Fibroblast of skin of right biceps (primary cell): ENCODE results near the gene OSBPL8.

ENCODE experiments used
- DNase-seq: peaks from one replicate; pipeline ENCODE4 v3.0.0-alpha.2; 2013

OSBPL8 gene

DNA sequence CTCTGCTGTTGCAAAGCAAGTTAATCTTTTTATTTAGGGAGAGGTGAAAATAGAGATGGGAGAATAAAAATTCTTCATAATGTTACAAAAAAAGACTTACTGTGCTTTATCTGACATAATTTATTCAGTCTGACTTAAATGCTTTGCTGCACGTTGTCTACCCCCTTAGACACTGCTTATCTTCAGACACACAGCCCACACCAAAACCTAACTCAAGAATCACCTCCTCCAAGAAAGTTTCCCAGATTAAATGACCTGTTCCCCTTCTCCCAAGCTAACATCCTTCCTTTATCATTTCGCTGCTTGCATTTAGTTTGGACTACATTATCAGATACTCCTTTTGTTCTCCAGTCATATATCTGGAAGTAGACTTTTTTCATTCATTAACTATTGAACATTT, 3.8 kb downstream of the OSBPL8 start:
- no peak for DNase-seq

DNA sequence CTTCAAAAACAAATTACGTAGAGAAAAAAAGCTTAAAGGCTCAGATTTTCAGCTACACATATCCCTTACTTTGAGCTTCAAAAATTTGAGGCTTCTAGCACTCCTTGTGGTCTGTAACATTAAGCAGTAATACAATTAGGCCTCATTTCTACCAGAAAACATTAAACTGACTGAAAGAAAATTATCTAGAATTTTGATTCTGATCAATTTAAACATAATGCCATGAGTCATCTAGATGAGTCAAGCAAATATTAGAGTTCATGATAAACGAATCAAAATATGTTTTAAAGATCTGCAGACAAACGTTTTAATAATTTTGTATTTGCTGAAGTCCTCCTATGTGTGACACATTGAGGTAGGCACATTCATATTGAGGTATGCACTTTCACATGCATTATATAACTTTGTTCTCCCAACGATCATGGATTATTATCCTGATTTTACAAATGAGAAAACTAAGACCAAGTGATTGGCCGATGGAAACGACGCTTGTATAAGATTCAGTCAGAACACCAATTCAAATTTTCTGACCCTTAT, 4.3 kb downstream of the OSBPL8 start:
- DNase-seq = no peak

DNA sequence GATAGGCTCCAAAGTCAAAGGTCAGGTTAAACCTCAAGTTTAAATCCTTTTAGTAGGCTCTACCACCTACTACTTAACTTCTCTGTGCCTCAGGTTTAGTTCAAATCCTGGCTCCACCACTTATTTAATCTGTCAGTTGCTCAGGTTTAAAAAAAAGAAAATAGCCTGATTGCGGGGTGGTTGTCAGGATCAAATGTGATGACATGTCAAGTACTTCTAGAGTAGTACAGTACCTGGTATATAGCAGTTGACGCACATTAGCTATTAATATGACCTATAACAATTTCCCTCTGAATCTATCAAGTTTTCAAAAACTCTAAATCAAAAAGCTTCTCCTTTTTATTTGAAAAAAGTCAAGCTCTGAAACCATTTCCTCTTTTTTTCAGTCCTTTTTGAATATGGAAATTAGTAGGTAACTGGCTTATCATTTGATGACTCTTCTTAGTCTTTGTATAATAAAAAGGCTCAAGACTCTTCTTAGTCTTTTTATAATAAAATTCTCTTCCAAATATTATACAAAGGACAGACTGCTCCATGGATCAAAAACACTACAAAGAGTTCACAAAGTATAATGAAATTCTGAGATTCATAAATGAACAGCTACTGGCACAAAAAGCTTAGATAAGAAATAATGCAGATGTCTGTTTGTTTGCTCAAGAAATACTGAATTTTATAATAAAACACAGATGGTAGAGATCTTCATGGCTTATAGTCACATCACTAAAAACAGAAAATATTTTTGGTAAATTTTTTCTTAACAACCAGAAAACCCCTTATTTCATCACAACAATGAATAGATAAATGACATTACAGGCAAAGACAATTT, 5.0 kb downstream of the OSBPL8 start:
- no peak for DNase-seq

DNA sequence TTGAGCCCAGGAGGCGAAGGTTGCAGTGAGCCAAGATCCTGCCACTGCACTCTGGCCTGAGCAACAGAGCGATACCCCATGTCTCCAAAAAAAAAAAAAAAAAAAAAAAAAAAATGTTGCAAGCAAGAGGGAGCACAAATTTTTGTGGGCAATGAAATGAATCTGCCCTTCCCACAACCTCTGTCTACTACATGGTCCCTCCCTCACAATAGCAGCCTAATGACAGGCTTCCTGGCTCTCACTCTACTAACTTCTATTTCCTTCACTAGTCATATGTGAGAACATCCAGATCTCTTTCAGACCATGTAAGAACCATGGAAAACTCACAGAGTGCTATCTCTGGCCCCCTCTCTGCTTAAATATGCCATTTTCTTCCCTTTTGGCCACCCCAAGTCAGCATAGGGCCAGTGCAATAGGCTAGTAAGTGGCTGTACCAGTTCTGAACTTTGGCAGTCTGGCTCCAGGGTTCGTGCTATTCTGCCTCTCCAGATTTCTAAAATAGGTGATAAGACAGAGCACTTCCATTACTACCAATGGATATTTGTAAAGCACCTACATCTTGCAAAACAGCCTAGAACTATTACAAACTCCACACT, 7.1 kb downstream of the OSBPL8 start:
- peak; percentile 56 for DNase-seq

DNA sequence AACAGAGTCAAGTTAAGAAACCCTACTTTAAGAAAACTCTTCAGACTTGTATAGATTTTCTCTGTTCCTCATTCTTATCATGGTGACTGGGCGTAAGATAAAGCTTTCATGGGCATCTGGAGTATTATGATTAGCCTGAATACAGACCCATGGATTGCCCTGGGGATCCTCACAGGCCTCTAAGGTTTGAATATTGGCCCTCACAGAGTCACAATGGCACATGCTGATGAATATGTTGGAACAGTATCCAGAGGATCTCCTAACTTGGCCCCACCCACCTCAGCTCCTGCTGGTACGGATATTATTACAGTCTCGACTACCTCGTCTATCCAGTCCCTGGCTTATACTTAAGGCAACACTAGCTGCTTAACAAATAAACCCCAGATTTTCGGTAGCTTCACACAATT, 8.1 kb downstream of the OSBPL8 start:
- DNase-seq = no peak

DNA sequence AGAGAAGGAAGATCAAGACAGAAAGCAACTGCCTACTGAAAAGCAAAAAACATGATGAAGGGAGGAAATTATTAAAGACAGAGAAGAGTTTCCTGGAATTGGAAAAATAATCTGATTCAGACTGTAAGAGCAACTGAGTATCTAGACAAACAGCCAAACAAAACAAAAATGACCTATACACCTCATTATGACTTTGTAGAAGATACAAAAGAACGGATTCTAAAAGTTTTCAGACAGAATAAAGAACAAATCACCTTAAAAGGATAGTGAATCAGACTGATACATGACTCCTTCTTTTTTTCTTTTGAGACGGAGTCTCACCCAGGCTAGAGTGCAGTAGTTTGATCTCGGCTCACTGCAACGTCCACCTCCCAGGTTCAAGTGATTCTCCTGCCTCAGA, 10.4 kb downstream of the OSBPL8 start:
- DNase-seq = no peak

DNA sequence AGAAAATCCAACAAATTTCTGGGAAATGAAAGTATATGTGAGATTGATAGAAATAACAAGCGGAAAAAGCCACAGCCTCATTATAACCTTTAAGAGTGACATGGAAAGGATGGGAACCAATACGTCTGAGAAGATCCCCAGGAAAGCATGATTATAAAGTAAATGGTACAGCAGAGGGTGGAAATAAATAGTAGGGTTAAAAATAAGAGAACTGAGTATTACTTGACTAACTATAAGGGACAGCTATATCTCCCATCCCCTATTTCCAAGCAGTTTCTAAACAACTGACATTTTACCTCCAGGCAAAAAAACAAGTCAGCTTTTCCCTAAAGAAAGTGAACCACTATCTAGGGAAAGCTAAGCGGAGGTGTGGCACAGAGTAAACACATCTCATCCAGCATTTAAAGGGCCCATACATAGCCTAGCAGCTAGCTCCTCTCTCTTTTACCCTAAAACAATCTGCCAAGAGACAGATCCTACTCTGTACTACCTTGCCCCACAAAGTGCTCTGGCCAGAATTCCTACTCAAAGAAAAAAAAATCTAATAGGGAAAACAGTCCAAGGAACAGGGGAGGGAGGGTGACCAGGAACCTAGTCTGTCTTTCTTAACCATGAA, 11.2 kb downstream of the OSBPL8 start:
- DNase-seq = no peak

DNA sequence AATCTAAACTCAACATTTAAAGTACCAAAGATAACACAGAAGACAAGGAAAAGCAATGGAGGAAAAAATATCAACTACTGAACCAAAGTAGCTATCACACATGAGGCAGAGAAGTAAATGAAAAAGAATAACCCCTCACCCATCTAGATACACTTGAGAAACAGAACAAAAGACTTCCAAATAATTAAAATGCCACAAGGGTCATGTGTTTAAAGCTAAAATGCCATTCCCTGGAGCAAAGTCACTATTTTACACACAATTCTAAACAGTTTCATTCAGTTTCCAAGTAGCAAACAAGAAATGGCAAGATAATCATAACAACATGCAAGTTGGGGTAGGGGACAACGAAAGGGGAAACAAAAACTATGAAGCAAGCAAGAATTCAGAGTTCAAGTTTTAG, 12.0 kb downstream of the OSBPL8 start:
- DNase-seq = no peak

DNA sequence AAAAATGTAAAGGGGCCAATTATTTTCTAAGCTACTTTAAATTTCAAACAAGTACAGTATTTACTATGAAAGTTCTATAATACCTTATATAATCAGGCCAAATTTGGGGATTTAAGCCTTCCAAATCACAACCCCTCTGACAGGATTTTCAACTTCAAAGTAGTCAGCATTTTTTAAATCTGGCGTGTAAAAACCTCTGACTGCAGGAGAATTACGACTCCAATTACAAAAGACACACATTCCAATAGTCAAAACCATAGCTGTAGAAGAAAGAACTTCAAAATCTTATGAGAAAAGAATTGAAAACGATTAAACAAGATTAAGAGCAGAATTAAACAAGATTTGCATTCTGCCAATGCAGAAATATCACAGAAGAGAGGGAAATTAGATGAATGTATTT, 12.7 kb downstream of the OSBPL8 start:
- no peak for DNase-seq

DNA sequence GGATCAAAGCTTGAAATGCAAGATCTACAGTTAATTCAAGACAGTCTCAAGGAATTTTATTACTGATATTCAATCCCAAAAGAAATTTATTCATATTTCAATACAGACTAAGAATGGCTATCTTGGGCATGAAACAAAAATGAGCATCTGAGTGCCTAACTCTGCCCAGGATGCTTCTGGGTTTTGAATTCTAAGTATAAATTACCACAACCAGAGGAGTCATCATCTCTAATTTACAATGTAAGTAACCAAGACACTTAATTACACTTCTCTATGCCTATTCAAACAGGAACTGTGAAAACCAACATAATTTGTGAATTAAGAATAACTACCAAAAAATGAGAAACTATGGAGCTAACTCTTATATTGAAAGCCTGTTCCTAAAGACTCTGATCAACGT, 14.1 kb downstream of the OSBPL8 start:
- no peak for DNase-seq

DNA sequence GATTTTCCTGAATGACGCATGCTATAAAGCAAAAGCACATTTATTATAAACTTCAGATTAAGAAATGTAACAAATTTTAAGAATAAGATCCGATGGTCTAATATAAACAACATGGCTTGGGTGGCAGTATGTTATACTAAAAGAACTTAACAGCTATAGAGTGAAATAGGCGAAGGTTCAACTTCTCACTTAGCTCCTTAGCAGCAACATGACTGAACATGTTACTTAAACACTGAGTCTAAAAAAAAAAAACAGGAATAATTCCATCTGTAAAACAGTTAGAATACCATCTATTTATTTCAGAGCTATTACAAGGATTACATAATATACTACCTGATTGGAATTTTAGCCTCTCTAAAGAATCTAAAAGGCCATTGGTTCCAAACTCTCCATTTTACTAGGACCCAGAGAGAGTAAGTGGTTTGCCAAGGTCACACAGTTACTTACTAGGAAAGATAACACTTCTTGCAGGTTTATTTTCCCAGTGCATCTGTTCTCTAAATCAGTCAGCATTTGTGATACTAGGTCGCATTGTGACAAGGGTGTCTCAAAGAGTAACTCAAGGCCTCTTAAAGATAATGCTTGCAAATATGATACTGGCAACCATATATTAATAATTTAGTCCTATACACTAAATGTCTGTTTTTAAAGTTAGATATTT, 14.8 kb downstream of the OSBPL8 start:
- DNase-seq = no peak

DNA sequence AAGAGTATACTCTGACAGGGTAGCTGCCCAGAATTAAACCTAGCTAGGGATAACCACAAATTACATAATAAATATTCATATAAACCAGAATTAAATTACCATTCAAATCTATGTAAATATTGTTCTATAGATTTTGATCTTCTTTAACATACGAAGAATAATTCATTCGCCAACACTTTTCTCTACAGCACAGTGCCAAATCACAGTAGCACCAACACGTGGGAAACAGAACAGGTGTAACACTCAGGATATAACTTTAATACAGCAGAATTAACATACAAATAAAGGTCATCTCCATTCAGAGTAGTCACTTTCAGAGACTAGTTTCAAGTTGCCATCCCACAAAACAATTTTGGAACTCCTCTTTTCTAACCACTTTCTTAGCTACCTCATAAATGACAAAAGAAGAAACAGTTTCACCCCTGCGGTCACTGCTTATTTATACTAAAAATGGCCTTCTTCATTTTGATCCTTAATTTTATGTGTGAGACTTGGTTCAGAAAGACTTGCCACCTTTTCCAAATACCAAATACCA, 15.7 kb downstream of the OSBPL8 start:
- DNase-seq = no peak

DNA sequence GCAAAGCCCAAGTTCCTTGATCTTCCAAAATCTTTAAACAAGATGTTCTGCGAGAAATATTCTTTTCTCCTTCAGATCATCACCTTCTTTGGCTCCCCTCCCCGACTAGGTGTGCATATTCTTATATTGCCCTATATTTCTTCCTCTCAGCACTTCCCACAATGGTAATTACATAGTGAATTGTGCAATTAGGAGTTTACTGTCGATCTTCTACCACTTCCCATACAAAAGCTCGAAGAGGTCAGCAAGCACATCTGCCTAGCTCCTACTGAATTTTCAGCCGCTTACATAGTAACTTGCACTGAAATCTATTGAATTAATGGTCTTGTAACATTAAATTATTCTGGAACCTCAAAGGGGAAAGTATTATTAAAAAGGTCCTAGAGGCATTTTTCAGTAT, 16.7 kb downstream of the OSBPL8 start:
- DNase-seq = no peak

DNA sequence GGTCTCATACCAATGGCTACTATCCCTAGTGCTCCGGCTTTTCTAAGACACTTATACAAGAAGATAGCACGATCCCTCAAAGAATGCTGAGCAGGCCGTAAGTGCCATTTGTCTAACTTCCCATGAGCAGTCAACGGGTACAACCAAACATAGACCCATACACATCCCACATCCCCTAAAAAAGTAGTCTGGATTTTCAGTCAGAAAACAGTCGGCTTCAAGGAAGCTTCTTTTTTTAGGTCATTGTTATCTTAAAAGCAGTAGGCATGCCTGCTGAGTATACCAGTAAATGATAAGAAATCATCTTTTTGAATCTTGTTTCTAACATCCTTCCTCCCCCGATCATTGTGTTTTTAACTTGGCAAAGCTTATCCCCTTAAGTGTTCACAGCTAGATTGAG, 19.8 kb downstream of the OSBPL8 start:
- no peak for DNase-seq

DNA sequence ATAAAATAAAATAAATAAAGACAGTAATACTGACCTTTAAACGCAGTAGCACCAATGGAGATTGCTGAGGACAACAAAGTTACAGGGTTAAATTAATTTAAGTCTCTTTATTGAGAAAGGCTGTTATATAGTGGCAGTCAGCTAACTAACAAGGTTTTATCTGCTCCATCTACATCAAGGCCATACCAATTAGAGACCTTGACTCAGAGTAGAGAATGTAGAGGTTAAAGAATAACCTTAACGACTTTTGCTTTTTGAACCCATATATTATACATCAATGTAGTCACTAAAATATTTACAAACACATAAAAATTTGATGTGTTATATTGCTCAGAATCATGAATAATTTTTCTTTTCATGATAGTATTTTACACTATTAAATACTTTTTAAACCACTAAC, 21.6 kb downstream of the OSBPL8 start:
- DNase-seq = no peak

DNA sequence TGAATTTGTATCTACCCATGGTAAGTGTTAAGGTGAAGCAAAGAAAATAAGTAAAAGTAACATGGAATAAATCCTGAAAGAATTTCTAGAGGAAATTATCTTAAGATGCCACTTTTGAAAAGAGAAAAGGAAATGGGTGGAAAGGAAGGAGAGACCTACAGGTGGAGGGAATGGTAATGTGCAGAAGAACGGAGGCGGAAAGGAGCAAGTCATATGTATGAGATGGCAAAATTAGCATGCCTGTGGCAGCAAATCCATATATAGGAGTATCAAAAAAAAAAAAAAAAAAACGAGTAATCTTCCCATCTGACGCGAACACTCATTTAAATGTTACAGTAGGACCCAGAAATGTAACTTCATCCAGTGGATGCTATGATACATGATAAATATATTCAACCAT, 23.0 kb downstream of the OSBPL8 start:
- no peak for DNase-seq

DNA sequence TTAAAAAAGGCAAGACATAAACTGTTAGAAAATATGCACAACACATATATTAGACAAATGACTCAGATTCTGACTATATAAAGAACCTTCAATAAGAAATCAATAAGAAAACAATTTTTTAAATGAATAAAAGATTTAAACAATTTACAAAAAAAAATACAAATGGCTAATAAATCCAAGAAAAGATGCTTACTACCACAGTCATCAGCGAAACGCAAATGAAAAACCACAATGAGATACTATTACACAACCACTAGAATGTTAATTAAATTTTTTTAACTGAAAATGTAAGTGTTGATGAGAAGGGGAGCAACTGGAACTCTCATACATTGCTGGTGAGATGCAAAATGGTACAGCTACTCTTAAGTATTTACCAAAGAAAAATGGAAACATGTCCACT, 24.4 kb downstream of the OSBPL8 start:
- DNase-seq = no peak

DNA sequence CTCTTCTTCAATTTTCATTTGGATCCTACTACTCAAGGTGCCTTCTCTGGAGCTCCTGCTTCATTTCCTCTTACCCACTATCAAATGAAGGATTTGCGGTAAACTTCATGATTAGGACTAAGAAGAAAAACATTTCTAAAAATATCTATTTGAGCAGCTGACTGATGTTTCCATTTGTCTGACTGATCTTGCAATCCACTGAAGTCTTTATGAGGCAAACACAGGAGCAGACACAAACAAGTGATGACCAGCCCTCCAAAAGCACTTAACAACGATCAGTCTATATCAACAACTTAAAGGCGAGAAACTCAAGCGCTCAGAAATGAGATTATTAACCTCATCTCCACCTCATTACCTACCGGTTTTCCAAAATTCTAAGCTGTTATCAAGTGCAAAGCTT, 26.2 kb downstream of the OSBPL8 start:
- DNase-seq = no peak

DNA sequence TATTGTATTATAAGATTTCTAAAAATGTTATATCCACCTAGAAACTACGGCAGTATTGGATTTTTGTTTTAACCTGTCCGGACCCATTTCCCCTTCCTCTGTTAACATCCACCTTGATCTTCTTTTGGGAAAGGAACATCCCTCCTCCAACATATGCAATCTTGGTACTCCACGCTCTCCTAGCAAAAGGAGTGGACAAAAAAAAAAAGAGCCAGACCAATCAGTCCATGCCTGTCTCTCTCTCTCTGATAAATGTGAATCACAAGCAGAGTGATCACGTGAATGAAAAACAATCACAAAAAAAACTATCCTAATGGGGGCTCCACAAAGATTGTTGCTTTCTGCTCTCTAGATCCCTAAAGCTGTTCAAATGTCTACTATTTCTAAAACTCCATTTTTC, 27.1 kb downstream of the OSBPL8 start:
- no peak for DNase-seq

DNA sequence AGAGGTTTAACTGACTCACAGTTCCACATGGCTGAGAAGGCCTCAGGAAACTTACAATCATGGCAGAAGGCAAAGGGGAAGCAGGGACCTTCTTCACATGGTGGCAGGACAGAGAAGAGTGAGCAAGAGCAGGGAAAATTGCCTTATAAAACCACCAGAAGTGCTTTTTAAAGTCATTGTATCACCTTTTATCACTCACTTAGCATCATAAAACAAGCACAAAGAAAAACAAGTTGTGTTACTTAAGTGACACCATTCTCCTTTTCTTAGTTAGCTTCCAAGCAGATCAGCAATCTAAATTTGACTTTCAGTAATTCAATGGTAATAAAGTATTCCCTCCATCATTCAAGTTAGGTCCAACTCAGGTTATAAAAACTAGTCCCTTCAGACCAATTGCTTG, 28.5 kb downstream of the OSBPL8 start:
- DNase-seq = no peak

DNA sequence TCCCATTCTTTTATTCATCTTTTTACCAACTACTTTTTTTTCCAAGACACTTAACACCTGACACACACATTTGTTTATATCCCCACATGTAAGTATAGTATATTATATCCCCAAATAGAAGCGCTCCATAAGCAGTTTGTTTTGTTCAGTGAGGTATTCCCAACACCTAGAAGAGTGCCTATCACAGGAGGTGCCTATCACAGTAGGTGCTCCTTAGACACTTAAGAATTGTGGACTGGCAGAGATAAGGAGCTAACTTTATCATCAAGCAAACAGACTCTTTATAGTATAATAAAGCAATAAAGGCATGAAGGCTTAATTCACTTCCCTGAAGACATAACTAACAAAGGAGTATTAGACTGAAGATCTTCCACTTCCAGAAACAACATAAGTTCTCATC, 29.1 kb downstream of the OSBPL8 start:
- DNase-seq = no peak

DNA sequence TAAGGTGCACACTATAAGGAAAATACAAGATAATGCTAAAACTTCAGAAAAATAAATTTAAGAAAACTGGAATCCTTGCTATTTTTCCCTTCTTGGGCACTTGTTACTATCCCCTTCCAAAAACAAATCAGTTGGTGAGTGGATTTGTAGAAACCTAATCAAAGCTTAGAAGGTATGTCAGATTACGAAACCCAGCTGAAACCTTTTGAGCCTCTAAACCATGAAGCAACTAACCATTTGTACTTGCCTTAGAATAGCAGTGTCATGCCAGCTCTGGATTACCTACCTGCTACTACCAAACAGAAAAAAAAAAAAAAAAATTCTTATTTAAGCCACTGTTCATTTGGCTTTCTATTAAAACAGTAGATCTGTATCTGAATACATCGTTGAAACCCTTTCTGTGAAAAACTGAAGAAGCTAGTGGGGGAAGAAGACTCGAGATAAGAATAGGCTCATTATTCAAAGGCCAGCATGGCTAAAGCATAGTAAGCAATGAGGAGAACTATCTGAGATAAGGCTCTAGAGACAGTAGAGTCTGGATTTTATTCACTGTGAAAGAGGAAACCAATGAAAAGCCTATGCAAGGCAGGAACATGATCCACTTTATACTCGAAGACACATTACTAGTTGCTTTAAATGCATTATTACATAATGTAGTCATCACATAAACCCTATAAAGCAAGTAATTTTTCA, 30.2 kb downstream of the OSBPL8 start:
- DNase-seq = no peak

DNA sequence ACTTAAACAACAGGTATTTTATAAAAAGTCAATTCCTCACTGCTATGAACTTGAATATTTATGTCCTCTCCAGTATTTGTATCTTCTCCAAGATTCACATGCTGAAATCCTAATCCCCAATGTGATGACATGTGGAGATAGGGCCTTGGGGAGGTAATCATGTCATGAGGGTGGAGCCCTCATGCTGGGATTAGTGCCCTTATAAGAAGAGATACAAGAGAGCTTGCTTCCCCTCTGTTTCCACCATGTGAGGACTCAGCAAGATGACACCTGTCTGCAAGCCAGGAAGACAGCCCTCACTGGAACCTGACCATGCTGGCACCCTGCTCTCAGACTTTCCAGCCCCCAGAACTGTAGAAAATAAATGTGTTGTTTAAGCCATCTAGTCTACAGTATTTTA, 36.2 kb downstream of the OSBPL8 start:
- no peak for DNase-seq
